Measurements from ENCODE around the gene HAX1.
"Not testable (repeated sequence)": the region's sequence is repeated elsewhere in the genome, so short reads cannot be mapped to it uniquely, and the experiment has no call there.

Gene HAX1

DNA sequence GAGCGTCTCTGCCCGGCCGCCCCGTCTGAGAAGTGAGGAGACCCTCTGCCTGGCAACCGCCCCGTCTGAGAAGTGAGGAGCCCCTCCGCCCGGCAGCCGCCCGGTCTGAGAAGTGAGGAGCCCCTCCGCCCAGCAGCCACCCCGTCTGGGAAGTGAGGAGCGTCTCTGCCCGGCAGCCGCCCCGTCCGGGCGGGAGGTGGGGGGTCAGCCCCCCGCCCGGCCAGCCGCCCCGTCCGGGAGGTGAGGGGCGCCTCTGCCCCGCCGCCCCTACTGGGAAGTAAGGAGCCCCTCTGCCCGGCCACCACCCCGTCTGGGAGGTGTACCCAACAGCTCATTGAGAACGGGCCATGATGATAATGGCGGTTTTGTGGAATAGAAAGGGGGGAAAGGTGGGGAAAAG is 15.2 kb downstream of the HAX1 start:
- DNase-seq (ENCODE audit: low read depth) = not testable (repeated sequence)

DNA sequence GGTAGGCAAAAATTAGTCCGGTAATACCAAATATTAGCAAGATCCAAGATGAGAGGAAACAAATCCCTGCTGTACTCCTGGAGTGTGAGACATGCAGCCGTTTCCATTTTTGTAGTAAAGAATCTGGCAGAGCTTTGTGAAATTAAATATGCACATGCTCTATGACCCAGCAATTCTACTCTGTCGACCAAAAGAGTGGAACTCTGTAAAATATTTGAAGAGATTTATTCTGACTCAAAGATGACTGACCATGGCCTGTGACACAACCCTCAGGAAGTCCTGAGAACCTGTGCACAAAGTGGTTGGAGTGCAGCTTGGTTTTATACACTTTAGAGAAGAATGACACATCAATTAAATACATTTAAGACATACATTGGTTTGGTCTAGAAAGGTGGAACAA is 16.2 kb downstream of the HAX1 start:
- no peak for DNase-seq (ENCODE audit: low read depth)

DNA sequence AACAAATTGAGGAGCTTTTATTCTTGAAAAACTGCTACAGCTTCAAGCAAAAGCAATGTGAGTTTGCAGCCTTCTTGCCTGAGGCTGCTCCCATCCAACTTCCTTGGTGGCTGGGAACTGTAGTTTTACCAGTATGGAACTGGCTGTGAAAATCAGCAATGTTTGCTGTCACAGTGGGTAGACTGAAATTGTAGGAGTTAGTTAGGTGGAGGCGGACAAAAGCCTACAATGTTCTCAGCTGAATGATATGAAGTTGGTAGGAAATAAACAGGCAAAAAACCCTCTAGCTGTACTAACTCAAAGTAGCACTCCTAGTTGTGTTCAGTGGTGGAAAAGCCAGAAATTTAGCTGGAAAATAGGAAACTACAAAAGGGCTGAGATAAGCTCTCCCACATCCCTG is 18.5 kb downstream of the HAX1 start:
- DNase-seq (ENCODE audit: low read depth) = no peak

DNA sequence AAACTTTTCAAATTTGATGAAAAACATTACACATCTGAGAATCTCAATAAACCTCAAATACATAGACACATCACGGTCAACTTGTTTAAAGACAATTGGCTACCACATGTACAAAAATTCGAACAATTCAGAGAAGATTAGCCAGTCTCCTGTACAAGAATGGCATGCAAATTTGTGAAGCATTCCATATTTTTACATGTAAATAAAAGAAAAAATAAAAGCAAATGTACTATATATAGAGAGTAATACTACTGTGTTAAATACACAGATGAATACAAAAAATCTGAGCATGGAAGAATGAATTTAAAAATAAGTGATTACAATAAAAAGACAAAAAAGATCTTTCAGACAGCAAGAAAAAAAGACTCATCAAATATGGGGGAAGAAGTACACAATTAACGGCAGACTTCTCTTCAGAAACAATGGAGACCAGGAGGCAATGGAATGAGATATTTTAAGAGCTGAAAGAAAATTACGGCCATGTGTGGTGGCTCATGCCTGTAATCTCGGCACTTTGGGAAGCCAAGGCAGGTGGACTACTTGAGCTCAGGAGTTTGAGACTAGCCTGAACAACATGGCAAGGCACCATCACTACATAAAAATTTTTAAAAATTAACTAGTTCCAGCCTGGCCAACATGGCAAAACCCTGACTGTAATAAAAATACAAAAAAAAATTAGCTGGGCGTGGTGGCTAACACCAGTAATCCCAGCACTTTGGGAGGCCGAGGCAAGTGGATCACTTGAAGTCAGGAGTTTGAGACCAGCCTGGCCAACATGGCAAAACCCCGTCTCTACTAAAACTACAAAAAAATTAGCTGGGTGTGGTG is 23.2 kb downstream of the HAX1 start:
- no peak for DNase-seq (ENCODE audit: low read depth)

DNA sequence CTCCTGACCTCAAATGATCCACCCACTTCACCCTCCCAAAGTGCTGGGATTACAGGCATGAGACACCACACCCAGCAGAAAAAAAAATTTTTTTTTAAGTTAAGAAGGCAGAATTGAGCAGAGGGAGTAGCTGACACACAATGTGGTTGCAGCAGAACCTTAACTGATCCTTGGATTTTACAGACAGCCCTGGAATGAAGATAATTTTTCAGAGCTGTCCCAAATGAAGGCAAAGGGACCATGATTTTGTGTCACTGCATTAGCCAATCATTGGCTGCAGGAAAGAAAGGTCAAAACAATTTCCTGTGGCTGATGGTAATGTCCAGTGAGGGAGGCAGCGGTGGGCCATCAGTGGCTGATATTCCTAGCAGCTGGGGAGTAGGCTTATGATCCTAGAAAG is 29.2 kb downstream of the HAX1 start:
- DNase-seq (ENCODE audit: low read depth) = no peak

DNA sequence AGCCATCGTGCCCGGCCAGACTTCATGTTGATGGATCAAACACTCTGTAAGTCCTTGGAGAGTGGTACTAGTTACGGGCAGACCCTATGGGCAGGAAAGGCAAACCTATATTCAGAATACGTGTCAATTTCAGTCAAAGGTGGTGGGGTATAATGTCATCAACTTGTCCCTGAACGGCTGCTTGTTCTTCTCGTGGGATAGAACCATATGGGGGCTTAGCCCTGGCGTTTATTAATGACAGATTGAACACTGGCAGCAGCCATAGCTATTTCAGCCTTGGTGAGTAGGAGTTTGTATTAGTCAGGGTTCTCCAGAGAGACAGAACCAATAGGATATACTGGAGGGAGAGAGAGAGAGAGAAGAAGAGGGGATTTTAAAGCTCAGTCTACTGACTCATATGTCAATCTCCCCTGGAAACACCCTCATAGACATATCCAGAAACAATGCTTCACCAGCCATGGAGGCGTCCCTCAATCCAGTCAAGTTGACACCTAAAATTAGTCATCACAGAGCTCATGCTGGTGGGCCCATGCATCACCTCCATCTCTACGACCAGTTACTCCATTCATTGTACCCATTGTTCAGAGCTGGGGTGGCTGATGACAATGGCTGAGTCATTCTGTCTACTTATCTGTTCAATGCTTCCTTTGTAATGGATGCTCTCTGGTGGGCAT is 32.4 kb downstream of the HAX1 start:
- DNase-seq (ENCODE audit: low read depth) = peak; percentile 30

DNA sequence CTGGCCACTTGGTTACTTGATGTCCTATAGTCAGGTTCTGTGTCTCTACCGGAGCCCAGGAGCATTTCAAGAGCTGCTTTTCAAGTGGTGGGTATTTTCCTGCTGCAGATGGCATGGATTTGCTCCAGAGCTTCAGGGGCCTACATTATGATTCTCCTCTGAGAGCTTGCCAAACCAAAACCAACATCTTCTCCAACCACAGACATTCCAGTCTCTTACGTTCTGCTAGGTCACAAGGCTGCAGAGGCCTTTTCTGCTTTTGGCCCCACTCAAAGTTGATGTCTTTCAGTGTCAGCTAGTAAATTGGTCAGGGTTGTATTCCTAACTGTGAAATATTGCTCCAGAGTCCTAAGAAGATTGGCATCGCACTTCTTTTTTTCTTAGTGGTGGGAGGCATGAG is 33.7 kb downstream of the HAX1 start:
- DNase-seq (ENCODE audit: low read depth) = no peak

DNA sequence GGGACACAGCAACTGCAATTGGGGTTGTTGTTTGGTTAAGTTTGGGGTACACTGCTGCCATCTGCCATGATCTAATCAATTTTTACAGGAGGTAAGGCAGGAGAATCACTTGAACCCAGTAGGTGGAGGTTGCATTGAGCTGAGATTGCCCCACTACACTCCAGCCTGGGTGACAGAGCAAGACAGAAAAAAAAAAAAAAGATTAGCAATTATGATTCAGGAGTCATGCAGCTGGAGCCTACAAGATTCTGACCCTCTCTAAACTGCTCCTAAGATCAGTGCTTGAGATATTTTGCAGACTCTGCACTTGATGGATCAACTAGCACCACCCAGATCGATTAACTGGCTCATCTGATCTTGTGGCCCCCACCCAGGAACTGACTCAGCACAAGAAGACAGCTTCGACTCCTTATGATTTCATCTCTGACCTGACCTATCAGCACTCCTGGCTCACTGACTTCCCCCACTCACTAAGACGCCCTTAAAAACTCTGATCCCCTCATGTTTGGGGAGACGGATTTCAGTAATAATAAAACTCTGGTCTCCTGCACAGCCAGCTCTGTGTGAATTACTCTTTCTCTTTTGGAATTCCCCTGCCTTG is 35.3 kb downstream of the HAX1 start:
- not testable (repeated sequence) for DNase-seq (ENCODE audit: low read depth)

DNA sequence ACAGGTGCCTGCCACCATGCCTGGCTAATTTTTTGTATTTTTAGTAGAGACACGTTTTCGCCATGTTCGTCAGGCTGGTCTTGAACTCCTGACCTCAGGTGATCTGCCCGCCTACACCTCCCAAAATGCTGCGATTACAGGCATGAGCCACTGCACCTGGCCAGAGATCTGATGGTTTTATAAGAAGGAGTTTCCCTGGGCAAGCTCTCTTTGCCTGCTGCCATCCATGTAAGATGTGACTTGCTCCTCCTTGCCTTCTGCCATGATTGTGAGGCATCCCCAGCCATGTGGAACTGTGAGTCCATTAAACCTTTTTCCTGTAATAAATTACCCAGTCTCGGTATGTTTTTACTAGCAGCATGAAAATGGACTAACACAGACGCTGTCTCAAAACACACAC is 36.7 kb downstream of the HAX1 start:
- DNase-seq (ENCODE audit: low read depth) = not testable (repeated sequence)

DNA sequence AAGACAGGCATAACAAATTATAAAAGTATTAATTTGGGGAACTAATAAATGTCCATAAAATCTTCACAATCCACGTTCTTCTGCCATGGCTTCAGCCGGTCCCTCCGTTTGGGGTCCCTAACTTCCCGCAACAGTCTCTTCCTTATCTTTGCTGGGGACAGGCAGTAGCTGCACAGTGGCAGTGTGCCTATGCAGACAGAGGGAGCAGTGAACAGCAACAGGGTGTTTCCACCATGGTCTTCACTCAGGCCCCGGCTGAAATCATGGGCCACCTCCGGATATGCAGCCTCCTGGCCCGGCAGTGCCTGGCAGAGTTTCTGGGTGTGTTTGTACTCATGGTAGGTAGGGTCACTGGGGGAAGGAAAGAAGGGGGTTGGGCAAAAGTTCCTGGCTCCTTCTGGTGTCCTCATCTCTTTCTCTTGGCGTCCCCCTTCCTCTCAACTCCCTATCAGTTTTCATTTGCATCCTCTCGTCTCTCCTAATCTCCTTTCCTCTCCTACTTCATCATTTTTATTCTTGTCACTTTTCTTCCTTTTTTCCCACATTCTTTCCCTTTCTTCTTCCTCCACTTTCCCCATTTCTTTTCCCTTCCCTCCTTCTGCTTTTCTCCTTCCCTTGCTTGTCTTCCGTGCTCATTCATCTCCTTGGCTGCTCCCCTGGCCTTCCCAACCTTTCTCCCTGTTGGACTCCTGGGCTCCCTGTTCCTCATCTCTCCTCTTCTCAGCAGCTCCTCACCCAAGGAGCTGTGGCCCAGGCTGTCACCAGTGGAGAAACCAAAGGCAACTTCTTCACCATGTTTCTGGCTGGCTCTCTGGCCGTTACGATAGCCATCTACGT is 40.0 kb downstream of the HAX1 start:
- not testable (repeated sequence) for DNase-seq (ENCODE audit: low read depth)

DNA sequence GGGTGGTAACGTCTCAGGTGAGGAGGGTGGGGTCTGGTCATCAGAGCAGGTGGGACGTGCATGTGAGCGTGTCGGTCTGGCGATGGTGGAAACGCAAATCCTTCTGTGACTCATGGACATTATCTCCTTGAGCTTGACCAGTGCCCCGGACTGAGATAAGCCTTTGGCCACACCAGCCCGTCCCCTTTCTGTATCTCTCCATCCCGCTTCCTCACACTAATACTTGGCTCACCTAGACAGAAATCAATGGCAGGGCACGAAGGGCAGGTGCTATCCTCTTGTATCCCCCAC is 40.6 kb downstream of the HAX1 start:
- no peak for DNase-seq (ENCODE audit: low read depth)

DNA sequence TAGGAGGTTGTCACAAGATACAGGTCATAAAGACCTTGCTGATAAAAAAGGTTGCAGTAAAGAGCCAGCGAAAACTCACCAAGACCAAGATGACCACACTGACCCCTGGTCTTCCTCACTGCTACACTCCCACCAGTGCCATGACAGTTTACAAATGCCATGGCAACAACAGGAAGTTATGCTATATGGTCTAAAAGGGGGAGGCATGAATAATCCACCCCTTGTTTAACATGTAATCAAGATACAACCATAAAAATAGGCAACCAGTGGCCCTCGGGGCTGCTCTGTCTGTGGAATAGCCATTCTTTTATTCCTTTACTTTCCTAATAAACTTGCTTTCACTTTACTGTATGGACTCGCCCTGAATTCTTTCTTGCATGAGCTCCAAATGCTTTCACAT is 41.8 kb downstream of the HAX1 start:
- DNase-seq (ENCODE audit: low read depth) = not testable (repeated sequence)

DNA sequence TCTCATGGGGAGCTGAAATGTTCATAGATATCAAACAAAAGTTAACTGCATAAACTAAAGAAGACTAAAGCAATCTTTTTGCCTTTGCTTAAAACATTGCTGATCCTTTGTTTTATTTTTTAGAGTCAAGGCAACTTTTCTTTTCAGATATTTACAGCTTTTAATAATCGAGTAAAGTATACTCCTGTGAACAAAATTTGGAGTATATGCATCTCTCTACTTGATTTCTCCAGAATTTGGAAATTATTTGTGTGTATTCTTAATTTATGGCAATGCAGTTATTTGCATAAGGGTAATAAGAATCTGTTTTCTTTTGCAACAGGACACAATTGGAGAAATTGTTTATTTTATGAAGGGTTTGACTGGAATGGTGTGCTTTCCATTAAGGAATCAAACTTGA is 44.3 kb downstream of the HAX1 start:
- DNase-seq (ENCODE audit: low read depth) = no peak

DNA sequence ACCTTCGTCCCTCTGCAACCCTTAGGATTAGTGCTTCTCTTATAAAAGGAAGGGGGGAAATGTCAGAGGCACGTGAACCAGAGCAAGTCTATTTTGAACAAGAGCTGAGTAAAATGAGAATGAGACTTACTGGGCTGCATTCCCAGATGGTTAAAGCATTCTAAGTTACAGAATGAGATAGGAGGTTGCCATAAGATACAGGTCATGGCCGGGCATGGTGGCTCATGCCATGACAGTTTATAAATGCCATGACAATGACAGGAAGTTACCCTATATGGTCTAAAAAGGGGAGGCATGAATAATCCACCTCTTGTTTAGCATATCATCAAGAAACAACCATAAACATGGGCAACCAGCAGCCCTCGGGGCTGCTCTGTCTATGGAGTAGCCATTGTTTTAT is 46.0 kb downstream of the HAX1 start:
- DNase-seq (ENCODE audit: low read depth) = no peak

DNA sequence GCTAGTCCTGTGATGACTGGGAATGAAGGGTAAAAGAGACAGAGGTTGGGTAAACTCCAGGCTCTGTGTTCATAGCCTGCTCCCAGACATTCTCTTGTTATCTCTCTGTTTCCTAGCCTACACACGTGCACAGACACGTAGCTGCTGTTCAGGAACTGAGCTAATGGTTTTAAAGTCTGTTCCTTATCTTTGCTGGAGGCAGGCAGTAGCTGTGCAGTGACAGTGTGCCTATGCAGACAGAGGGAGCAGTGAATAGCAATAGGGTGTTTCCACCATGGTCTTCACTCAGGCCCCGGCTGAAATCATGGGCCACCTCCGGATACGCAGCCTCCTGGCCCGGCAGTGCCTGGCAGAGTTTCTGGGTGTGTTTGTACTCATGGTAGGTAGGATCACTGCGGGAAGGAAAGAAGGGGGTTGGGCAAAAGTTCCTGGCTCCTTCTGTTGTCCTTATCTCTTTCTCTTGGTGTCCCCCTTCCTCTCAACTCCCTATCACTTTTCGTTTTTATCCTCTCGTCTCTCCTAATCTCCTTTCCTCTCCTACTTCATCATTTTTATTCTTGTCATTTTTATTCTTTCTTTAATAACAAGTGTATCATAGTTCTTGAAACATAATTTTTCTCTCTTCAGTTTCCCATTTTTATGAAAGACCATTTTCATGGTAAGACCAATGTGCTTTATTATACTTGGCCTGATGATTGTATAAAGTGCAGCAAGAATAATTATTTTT is 48.6 kb downstream of the HAX1 start, which contains the start of gene AQP10:
TSS of gene AQP10 (plus strand) at position 212 of the 727 bp plus-strand sequence. CDS start at position 275, 63 bp downstream.
- DNase-seq (ENCODE audit: low read depth) = no peak

DNA sequence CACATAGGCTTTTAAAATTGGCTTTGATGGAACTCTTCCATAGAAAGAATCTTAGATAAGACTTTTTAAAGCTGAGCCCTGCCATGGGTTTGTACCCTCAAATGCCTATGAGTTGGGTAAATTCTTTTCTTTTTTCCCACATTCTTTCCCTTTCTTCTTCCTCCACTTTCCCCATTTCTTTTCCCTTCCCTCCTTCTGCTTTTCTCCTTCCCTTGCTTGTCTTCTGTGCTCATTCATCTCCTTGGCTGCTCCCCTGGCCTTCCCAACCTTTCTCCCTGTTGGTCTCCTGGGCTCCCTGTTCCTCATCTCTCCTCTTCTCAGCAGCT is 49.1 kb downstream of the HAX1 start:
- not testable (repeated sequence) for DNase-seq (ENCODE audit: low read depth)

DNA sequence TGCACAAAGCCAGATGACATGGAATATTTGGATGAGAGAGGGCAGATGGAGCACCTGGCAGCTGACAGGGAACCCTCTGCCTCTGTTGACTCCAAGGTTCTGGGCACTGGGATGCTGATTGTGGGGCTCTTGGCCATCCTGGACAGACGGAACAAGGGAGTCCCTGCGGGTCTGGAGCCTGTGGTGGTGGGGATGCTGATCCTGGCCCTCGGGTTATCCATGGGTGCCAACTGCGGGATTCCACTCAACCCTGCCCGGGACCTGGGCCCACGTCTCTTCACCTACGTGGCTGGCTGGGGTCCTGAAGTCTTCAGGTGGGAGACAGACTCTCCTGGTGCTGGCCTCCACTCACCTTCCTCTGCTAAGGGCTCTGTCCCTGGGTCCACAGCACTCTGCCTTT is 51.1 kb downstream of the HAX1 start:
- no peak for DNase-seq (ENCODE audit: low read depth)

DNA sequence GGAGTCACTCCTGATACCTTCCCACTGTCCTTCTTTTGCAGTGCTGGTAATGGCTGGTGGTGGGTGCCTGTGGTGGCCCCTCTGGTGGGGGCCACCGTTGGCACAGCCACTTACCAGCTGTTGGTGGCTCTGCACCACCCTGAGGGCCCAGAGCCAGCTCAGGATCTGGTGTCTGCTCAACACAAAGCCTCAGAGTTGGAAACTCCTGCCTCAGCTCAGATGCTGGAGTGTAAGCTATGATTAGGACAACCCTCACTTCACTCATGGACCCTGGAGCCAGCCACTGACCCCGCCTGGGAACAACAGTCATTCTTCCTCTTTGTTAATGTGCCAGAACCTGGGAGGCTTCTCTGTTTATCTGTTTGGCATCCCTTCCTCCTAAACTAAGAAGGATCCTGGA is 51.8 kb downstream of the HAX1 start:
- no peak for DNase-seq (ENCODE audit: low read depth)

DNA sequence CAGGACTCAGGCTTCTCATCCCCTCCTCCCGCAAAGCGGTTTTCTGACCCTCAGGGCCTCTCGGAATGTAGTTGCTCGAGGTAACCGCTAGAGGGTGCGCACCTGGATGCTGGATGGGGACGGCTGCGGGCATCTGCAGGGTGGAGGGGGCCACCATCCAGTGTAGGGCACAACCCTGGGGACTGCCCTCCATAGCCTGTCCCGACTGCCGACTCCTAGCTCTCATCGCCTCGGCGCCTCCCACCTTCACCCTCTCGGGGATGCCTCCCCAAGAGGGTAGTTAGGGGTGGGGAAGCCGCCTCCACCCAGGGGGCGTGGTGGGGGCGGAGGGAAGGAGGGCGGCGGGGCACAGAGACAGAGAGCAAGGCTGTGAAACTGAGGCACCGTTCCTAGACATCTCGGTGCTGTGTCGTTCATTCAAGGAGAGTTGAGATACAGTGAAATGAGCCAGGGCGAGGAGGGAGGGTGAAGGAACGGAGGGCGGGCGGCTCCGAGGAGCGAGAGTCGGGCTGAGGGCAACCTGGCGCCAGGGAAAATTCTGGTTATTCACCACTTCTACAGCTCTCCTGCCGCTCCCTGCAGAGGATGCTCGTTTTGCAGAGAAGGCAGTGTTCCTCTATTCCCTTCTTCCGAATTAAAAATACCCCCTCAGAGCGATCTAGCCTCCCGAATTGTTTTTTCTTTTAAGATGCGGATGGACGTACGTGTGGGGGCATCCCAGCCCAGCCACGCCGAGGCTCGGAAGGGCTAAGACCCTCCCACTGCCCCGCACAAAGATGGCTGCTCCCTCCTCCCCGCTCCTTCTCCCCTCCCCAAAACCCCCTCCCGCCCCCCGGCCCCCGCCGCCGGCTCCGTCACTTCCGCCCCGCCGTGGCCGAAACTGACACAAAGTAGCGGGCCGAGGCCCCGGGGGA is 52.5 kb downstream of the HAX1 start, which contains the start of gene ATP8B2:
TSS of gene ATP8B2 (plus strand) at position 857 of the 914 bp plus-strand sequence. CDS start 2,617 bp downstream, outside the sequence.
- DNase-seq (ENCODE audit: low read depth) = peak; percentile 77
